GM23338 (cell line): ENCODE measurements around the gene IDH2. TPM values are rescaled to one million over a fixed set of nuclear protein-coding genes. Genes with fewer than 3 reads are reported as not detected.

Experiments used
- ATAC-seq: fragments of 200-7000 bp; cut with Tn5 transposase; 3 replicates; pipeline ENCODE4 v1.9.1; 2020
- DNase-seq: peaks from one replicate; pipeline ENCODE4 v3.0.0-alpha.2; 2015; ENCODE audit warnings: low spot score
- H2AFZ ChIP-seq: fragments of 200-600 bp; sonication (generic); 2 replicates; pipeline ENCODE4 v1.8.0; 2016; ENCODE audit warnings: antibody characterized with exemption, mild to moderate bottlenecking, moderate library complexity
- H3F3A ChIP-seq: fragments of 200-600 bp; sonication (generic); replicated peaks from 2 replicates; pipeline ENCODE4 v1.8.0; 2017; ENCODE audit warnings: antibody characterized with exemption, mixed run types, low read depth
- H3K27ac ChIP-seq: fragments of 200-600 bp; sonication (generic); 2 replicates; pipeline ENCODE4 v1.6.1; 2016; ENCODE audit warnings: low read depth
- H3K27me3 ChIP-seq: fragments of 200-600 bp; sonication (generic); 2 replicates; pipeline ENCODE4 v1.8.0; 2016; ENCODE audit warnings: mild to moderate bottlenecking, mixed run types, moderate library complexity; ENCODE audit not compliant: insufficient read depth
- H3K36me3 ChIP-seq: fragments of 200-600 bp; sonication (generic); 2 replicates; pipeline ENCODE4 v1.8.0; 2016; ENCODE audit warnings: mild to moderate bottlenecking; ENCODE audit not compliant: insufficient read depth
- H3K4me1 ChIP-seq: fragments of 200-600 bp; sonication (generic); 2 replicates; pipeline ENCODE4 v1.8.0; 2016; ENCODE audit warnings: mild to moderate bottlenecking, moderate library complexity; ENCODE audit not compliant: insufficient read depth
- H3K4me2 ChIP-seq: fragments of 200-600 bp; sonication (generic); 2 replicates; pipeline ENCODE4 v1.7.1; 2017; ENCODE audit warnings: mixed run types
- H3K4me3 ChIP-seq: fragments of 200-600 bp; sonication (generic); 2 replicates; pipeline ENCODE4 v1.6.1; 2016; ENCODE audit warnings: mixed run types
- H3K79me2 ChIP-seq: fragments of 200-600 bp; sonication (generic); replicated peaks from 2 replicates; pipeline ENCODE4 v1.8.0; 2017; ENCODE audit warnings: mild to moderate bottlenecking; ENCODE audit not compliant: insufficient read depth
- H3K9me2 ChIP-seq: fragments of 200-600 bp; sonication (generic); 2 replicates; pipeline ENCODE4 v1.8.0; 2017; ENCODE audit not compliant: insufficient read depth
- H4K20me1 ChIP-seq: fragments of 200-600 bp; sonication (generic); replicated peaks from 2 replicates; pipeline ENCODE4 v1.8.0; 2017; ENCODE audit warnings: mild to moderate bottlenecking; ENCODE audit not compliant: insufficient read depth
- H3K27ac Mint-ChIP-seq: 2 replicates; pipeline ENCODE4 v1.8.0; 2020; ENCODE audit warnings: inconsistent platforms, mild to moderate bottlenecking, moderate library complexity, mixed read lengths
- H3K27me3 Mint-ChIP-seq: 3 replicates; pipeline ENCODE4 v1.8.0; 2022; ENCODE audit warnings: low read depth, mild to moderate bottlenecking, moderate library complexity, mixed read lengths, inconsistent platforms; ENCODE audit not compliant: insufficient read depth, poor library complexity
- H3K36me3 Mint-ChIP-seq: 3 replicates; pipeline ENCODE4 v1.8.0; 2021; ENCODE audit warnings: low read depth, mild to moderate bottlenecking, inconsistent platforms, moderate library complexity, mixed read lengths
- H3K4me1 Mint-ChIP-seq: 3 replicates; pipeline ENCODE4 v1.8.0; 2020; ENCODE audit warnings: mild to moderate bottlenecking, inconsistent platforms, mixed read lengths
- H3K4me3 Mint-ChIP-seq: 3 replicates; pipeline ENCODE4 v1.8.0; 2021; ENCODE audit warnings: moderate library complexity, mild to moderate bottlenecking, inconsistent platforms, mixed read lengths
- H3K9me3 Mint-ChIP-seq: 3 replicates; pipeline ENCODE4 v1.8.0; 2020; ENCODE audit warnings: moderate library complexity, mild to moderate bottlenecking, inconsistent platforms, mixed read lengths
- CREB1 ChIP-seq: fragments of 250-450 bp; sonication (Bioruptor Pico); IDR thresholded peaks from 2 replicates; pipeline ENCODE4 v1.5.0; 2020; ENCODE audit warnings: low read depth, mild to moderate bottlenecking, moderate library complexity
- EZH2 ChIP-seq: fragments of 200-600 bp; sonication (generic); IDR thresholded peaks from one replicate; pipeline ENCODE4 v1.8.0; 2017; ENCODE audit warnings: antibody characterized with exemption, mild to moderate bottlenecking, low read depth; ENCODE audit not compliant: unreplicated experiment
- EZH2phosphoT487 ChIP-seq: fragments of 200-600 bp; sonication (generic); IDR thresholded peaks from one replicate; pipeline ENCODE4 v1.8.1; 2018; ENCODE audit warnings: antibody characterized with exemption; ENCODE audit not compliant: unreplicated experiment
- JUNB ChIP-seq: IDR thresholded peaks from one replicate; pipeline ENCODE4 v1.6.1; 2016; ENCODE audit warnings: antibody characterized with exemption; ENCODE audit not compliant: unreplicated experiment
- NANOG ChIP-seq: IDR thresholded peaks from 2 replicates; pipeline ENCODE4 v1.6.1; 2016; ENCODE audit warnings: antibody characterized with exemption, borderline replicate concordance
- POLR2AphosphoS5 ChIP-seq: IDR thresholded peaks from 2 replicates; pipeline ENCODE4 v1.6.1; 2016; ENCODE audit warnings: antibody characterized with exemption, low read depth
- STAT1 ChIP-seq: IDR thresholded peaks from one replicate; pipeline ENCODE4 v1.6.1; 2016; ENCODE audit warnings: antibody characterized with exemption; ENCODE audit not compliant: unreplicated experiment
- ZNF114 ChIP-seq: fragments of 250-450 bp; sonication (Bioruptor Pico); IDR thresholded peaks from 2 replicates; pipeline ENCODE4 v1.5.0; 2020; ENCODE audit warnings: mild to moderate bottlenecking, moderate library complexity
- ZNF331 ChIP-seq: fragments of 250-450 bp; sonication (Bioruptor Pico); IDR thresholded peaks from 2 replicates; pipeline ENCODE4 v1.5.0; 2020; ENCODE audit warnings: low read depth, mild to moderate bottlenecking, moderate library complexity
- polyA plus RNA-seq: library from polyadenylated mRNA; unstranded; fragments of >200 nt; fragmentation: Nextera tagmentation; extraction: Ambion mirVana; gene quantifications from 2 replicates; pipeline ENCODE4 v1.2.1, GENCODE V29; 2016
- total RNA-seq: library from RNA; depleted of rRNA; stranded (reverse); fragments of >200 nt; shearing (Covaris generic); gene quantifications from 2 replicates; pipeline ENCODE4 v1.2.3, GENCODE V29; 2014
- TF ChIP-seq, protein P1 (sequence below): IDR thresholded peaks from 2 replicates; pipeline ENCODE4 v1.6.1; 2016; ENCODE audit warnings: antibody characterized with exemption
- TF ChIP-seq, protein P2 (sequence below), 2 experiments: fragments of 200-600 bp in 1 of 2; sonication (generic) in 1 of 2; conservative IDR thresholded peaks; 2 replicates each; pipeline versions ENCODE4 v1.5.1 to v1.6.1; 2016 to 2017; ENCODE audit warnings: antibody characterized with exemption in 2 of 2, low read depth in 2 of 2, mild to moderate bottlenecking in 2 of 2, moderate library complexity in 1 of 2
- TF ChIP-seq, protein P3 (sequence below): IDR thresholded peaks from one replicate; pipeline ENCODE4 v1.6.1; 2018; ENCODE audit warnings: antibody characterized with exemption; ENCODE audit not compliant: unreplicated experiment
- TF ChIP-seq, protein P4 (sequence below): fragments of 250-450 bp; sonication (Bioruptor Pico); IDR thresholded peaks from 2 replicates; pipeline ENCODE4 v1.5.0; 2020; ENCODE audit warnings: mild to moderate bottlenecking, moderate library complexity

The IDH2 gene
- total and polyA plus RNA-seq, 2 experiments from 2014 or later: 54.9 to 64.0 TPM

DNA sequence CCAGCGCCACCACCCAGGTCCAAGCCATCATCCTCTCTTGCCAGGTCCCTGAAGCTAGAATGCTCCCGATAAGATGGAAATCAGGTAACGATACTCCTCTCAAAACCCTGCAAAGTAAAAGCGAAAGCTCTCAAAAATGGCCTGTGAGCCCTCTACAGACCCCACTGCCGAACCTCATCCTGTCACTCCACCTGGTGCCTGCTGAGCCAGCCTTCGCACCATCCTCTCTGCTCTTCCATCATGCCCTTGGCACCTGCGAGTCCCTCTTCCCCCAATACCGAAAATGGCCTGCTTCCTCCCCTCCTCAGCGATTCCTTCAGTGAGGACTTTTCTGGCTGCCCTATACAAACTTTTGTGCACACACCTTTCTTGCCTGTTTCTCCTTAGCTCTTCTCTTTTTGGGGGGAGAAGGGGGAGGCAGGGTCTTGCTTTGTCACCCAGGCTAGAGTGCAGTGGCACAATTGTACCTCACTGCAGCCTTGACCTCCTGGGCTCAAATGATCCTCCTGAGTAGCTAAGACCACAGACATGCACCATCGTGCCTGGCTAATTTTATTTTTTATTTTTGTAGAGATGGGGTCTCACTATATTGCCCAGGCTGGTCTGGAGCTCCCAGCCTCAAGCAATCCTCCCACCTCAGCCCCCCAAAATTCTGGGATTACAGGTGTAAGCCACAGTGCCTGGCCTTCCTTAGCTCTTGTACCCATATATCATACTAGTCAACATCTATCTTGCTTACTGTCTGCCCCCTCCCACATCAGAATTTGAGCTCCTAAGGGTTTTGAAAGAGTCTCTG lies 3.0 kb downstream of the IDH2 start:
- Histone ChIP-seq H3K79me2 (peaks cover 5% of the 10 kb centered on the region), H3K9me2 (no peaks in the 10 kb centered on the region), H3K4me2 (no peak overlapping the region), H3K36me3 (no peaks in the 10 kb centered on the region), H3K27ac (no peak overlapping the region), H3K27me3 (peaks cover 25% of the 10 kb centered on the region), H2AFZ (no peak overlapping the region), H3F3A (peaks cover 17% of the 10 kb centered on the region), H4K20me1 (peaks cover 20% of the 10 kb centered on the region), H3K4me3 (no peak overlapping the region), H3K4me1 (peaks cover 8% of the 10 kb centered on the region)
- no peaks in the 10 kb centered on the region; the same call in 2 of the 3 replicates for H3K9me3 Mint-ChIP-seq
- H3K36me3 Mint-ChIP-seq: no peaks in the 10 kb centered on the region
- H3K4me1 Mint-ChIP-seq: peaks cover 35% of the 10 kb centered on the region
- no peak for ATAC-seq
- H3K27me3 Mint-ChIP-seq: peaks cover 24% of the 10 kb centered on the region
- DNase-seq: peak; percentile 9
- TF ChIP-seq ZNF114: no peak
- no peak for TF ChIP-seq EZH2phosphoT487
- no peak for TF ChIP-seq NANOG
- TF ChIP-seq, protein P1, sequence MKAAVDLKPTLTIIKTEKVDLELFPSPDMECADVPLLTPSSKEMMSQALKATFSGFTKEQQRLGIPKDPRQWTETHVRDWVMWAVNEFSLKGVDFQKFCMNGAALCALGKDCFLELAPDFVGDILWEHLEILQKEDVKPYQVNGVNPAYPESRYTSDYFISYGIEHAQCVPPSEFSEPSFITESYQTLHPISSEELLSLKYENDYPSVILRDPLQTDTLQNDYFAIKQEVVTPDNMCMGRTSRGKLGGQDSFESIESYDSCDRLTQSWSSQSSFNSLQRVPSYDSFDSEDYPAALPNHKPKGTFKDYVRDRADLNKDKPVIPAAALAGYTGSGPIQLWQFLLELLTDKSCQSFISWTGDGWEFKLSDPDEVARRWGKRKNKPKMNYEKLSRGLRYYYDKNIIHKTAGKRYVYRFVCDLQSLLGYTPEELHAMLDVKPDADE: no peak
- TF ChIP-seq ZNF331 (CRISPR knock-in tag): no peak
- TF ChIP-seq, protein P2, sequence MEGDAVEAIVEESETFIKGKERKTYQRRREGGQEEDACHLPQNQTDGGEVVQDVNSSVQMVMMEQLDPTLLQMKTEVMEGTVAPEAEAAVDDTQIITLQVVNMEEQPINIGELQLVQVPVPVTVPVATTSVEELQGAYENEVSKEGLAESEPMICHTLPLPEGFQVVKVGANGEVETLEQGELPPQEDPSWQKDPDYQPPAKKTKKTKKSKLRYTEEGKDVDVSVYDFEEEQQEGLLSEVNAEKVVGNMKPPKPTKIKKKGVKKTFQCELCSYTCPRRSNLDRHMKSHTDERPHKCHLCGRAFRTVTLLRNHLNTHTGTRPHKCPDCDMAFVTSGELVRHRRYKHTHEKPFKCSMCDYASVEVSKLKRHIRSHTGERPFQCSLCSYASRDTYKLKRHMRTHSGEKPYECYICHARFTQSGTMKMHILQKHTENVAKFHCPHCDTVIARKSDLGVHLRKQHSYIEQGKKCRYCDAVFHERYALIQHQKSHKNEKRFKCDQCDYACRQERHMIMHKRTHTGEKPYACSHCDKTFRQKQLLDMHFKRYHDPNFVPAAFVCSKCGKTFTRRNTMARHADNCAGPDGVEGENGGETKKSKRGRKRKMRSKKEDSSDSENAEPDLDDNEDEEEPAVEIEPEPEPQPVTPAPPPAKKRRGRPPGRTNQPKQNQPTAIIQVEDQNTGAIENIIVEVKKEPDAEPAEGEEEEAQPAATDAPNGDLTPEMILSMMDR (conservative IDR thresholded peaks at IDR 0.05; ENCODE audit: low read depth in 2 of 2): no peak
- TF ChIP-seq CREB1: no peak
- no peak for TF ChIP-seq POLR2AphosphoS5
- TF ChIP-seq STAT1: no peak
- no peak for TF ChIP-seq JUNB
- TF ChIP-seq, protein P3, sequence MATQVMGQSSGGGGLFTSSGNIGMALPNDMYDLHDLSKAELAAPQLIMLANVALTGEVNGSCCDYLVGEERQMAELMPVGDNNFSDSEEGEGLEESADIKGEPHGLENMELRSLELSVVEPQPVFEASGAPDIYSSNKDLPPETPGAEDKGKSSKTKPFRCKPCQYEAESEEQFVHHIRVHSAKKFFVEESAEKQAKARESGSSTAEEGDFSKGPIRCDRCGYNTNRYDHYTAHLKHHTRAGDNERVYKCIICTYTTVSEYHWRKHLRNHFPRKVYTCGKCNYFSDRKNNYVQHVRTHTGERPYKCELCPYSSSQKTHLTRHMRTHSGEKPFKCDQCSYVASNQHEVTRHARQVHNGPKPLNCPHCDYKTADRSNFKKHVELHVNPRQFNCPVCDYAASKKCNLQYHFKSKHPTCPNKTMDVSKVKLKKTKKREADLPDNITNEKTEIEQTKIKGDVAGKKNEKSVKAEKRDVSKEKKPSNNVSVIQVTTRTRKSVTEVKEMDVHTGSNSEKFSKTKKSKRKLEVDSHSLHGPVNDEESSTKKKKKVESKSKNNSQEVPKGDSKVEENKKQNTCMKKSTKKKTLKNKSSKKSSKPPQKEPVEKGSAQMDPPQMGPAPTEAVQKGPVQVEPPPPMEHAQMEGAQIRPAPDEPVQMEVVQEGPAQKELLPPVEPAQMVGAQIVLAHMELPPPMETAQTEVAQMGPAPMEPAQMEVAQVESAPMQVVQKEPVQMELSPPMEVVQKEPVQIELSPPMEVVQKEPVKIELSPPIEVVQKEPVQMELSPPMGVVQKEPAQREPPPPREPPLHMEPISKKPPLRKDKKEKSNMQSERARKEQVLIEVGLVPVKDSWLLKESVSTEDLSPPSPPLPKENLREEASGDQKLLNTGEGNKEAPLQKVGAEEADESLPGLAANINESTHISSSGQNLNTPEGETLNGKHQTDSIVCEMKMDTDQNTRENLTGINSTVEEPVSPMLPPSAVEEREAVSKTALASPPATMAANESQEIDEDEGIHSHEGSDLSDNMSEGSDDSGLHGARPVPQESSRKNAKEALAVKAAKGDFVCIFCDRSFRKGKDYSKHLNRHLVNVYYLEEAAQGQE: no peak
- TF ChIP-seq EZH2: no peak
- TF ChIP-seq, protein P4, sequence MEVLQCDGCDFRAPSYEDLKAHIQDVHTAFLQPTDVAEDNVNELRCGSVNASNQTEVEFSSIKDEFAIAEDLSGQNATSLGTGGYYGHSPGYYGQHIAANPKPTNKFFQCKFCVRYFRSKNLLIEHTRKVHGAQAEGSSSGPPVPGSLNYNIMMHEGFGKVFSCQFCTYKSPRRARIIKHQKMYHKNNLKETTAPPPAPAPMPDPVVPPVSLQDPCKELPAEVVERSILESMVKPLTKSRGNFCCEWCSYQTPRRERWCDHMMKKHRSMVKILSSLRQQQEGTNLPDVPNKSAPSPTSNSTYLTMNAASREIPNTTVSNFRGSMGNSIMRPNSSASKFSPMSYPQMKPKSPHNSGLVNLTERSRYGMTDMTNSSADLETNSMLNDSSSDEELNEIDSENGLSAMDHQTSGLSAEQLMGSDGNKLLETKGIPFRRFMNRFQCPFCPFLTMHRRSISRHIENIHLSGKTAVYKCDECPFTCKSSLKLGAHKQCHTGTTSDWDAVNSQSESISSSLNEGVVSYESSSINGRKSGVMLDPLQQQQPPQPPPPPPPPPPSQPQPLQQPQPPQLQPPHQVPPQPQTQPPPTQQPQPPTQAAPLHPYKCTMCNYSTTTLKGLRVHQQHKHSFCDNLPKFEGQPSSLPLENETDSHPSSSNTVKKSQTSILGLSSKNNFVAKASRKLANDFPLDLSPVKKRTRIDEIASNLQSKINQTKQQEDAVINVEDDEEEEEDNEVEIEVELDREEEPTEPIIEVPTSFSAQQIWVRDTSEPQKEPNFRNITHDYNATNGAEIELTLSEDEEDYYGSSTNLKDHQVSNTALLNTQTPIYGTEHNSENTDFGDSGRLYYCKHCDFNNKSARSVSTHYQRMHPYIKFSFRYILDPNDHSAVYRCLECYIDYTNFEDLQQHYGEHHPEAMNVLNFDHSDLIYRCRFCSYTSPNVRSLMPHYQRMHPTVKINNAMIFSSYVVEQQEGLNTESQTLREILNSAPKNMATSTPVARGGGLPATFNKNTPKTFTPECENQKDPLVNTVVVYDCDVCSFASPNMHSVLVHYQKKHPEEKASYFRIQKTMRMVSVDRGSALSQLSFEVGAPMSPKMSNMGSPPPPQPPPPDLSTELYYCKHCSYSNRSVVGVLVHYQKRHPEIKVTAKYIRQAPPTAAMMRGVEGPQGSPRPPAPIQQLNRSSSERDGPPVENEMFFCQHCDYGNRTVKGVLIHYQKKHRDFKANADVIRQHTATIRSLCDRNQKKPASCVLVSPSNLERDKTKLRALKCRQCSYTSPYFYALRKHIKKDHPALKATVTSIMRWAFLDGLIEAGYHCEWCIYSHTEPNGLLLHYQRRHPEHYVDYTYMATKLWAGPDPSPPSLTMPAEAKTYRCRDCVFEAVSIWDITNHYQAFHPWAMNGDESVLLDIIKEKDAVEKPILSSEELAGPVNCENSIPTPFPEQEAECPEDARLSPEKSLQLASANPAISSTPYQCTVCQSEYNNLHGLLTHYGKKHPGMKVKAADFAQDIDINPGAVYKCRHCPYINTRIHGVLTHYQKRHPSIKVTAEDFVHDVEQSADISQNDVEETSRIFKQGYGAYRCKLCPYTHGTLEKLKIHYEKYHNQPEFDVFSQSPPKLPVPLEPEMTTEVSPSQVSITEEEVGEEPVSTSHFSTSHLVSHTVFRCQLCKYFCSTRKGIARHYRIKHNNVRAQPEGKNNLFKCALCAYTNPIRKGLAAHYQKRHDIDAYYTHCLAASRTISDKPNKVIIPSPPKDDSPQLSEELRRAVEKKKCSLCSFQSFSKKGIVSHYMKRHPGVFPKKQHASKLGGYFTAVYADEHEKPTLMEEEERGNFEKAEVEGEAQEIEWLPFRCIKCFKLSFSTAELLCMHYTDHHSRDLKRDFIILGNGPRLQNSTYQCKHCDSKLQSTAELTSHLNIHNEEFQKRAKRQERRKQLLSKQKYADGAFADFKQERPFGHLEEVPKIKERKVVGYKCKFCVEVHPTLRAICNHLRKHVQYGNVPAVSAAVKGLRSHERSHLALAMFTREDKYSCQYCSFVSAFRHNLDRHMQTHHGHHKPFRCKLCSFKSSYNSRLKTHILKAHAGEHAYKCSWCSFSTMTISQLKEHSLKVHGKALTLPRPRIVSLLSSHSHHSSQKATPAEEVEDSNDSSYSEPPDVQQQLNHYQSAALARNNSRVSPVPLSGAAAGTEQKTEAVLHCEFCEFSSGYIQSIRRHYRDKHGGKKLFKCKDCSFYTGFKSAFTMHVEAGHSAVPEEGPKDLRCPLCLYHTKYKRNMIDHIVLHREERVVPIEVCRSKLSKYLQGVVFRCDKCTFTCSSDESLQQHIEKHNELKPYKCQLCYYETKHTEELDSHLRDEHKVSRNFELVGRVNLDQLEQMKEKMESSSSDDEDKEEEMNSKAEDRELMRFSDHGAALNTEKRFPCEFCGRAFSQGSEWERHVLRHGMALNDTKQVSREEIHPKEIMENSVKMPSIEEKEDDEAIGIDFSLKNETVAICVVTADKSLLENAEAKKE: no peak
- H3K27ac Mint-ChIP-seq: no peak overlapping the region
- H3K4me3 Mint-ChIP-seq: no peak overlapping the region
